GM21447 (cell line): ENCODE results near the gene EEF1AKMT3.
"Not testable (repeated sequence)": the region's sequence is repeated elsewhere in the genome, so short reads cannot be mapped to it uniquely, and the experiment has no call there.

ENCODE experiments used
- ATAC-seq: cut with Tn5 transposase; IDR thresholded peaks from one replicate; pipeline ENCODE4 v1.9.1; 2021; ENCODE audit not compliant: unreplicated experiment

EEF1AKMT3 gene

DNA sequence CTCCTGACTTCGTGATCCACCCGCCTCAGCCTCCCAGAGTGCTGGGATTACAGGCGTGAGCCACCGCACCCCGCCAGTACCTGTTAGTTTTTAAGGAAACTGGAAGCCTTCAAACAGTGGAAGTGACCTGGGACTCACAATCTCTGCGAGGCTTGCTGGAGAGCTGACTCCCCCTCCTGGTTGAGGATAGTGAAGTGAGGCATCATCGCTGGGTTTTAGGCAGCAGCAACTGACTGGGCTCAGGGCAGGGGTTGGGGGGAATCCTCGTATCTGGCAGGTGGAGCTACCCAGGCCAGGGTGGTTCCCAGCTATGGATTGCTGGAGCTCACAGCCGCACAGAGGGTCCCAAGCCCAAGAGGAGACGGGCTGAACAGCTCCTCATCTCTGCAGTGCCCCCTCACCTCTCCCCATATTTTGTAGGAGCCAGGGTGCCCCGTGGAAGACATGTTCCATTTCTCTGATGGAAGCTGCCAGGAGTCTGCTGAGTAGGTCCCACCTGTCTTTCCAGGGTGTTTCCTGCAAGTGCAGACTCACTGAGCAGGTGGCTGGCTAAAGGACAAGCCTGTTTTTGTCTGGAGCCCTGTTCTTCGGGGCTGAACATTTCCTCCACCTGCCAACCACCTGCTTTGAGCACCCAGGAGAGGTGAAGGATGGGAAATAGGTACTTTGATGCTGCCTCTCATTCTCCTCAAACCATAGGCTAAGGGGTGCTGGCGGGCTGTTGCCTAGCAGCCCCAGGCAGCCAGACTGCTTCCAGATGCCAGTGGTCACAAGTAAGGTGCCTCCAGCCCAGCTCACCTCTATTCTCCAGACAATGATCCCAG, 43.0 kb downstream of the EEF1AKMT3 start:
- ATAC-seq: no peak

GRCh38 chr12:57816001-57816854, 43.8 kb downstream of the EEF1AKMT3 start:
- ATAC-seq: no peak

DNA sequence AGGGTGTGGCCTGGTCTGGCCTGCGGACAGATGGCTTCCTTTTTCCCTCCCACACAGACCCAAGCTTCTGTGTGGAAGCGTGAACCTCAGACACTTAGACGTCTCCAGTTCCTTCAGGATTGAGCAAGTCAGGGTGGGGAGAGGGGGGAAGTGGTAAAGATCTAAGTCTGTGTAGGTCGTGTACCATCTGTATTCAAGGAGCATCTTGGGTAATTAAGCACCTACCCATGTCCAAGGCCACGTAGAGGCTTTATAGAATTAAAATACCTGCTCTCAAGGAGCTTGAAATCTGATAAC, 44.4 kb downstream of the EEF1AKMT3 start:
- no peak for ATAC-seq

- no peak for ATAC-seq
Measured at GRCh38 chr12:57817261-57817989, 45.0 kb downstream of the EEF1AKMT3 start.

GRCh38 chr12:57817990-57818331, 45.5 kb downstream of the EEF1AKMT3 start:
- ATAC-seq: not testable (repeated sequence)

DNA sequence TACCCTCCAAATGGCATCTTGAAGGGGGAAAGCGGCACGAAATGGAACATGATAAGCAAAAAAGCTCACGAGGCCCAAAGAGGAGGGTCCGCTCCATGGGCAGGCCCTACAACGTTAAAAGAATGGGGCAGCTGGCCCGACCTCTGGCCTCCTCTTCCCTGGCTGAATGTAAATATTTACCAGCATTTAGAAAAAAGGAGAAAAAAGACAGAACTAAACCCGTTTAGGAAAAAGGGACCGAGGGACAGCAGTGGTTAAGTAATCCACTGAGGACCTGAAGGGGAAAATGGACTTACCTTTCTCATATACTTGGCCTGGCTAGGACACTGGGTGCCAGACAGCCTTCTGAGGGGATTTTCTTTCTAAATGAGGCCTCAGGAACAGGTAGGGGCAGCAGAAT, 47.7 kb downstream of the EEF1AKMT3 start:
- ATAC-seq: not testable (repeated sequence)

DNA sequence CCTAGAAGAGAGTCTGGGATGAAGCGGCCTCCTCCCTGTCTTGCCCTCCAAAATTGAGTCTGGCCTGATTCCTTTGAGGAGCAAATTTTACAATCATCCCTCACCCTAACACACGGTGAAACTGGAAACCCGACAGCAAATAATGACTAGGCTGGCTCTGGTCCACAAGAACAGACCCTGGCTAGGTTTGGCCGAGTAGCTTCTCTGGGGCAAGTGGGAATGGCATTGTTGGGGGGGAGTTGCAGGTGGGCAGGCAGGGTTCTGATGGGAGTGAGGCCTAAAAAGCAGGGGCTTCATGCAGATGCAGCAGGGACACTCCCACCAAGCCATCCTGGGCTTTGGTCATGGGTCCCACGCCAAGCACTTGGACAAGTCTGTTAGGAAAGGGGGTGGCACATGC, 48.6 kb downstream of the EEF1AKMT3 start:
- ATAC-seq: not testable (repeated sequence)

- ATAC-seq: no peak
Measured at GRCh38 chr12:57821474-57822214, 49.2 kb downstream of the EEF1AKMT3 start.

GRCh38 chr12:57822392-57823130, 50.1 kb downstream of the EEF1AKMT3 start:
- ATAC-seq: no peak

DNA sequence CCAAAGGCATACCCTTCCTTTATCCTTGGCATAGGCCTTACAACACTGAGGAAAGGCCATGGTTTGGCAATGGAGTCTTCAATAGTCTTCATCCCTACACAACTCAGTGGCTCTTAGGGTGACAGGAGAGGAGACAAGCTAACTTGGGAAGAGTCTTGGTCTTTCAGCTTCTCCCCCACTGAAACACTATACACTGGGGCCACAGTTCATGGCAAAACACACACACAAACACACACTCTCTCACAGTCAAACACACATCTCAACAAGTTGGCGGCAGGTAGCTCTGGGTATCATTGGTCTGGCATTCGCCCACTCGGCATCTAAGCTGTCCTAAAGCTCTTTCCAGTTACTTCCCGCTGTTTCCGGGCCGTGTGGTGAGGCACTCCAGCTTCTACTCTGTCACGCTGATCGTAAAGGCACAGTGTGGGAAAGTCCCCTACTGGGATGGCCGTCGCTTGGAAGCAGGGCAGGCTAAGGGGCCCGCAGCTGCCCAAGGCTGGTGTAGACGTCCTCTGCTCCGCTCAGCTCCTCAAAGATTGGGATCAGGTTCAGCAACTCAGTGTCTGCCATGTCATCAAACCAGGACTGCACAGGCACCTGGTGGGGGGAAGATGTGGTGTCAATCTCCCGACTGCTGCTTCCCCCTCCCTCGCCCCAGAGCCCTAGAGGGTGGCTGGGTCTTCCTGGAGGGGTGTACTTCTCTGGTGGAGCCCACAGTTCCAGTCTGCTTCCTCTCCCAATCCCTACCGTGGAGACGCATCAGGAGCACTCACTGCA, 50.9 kb downstream of the EEF1AKMT3 start:
- ATAC-seq: no peak

DNA sequence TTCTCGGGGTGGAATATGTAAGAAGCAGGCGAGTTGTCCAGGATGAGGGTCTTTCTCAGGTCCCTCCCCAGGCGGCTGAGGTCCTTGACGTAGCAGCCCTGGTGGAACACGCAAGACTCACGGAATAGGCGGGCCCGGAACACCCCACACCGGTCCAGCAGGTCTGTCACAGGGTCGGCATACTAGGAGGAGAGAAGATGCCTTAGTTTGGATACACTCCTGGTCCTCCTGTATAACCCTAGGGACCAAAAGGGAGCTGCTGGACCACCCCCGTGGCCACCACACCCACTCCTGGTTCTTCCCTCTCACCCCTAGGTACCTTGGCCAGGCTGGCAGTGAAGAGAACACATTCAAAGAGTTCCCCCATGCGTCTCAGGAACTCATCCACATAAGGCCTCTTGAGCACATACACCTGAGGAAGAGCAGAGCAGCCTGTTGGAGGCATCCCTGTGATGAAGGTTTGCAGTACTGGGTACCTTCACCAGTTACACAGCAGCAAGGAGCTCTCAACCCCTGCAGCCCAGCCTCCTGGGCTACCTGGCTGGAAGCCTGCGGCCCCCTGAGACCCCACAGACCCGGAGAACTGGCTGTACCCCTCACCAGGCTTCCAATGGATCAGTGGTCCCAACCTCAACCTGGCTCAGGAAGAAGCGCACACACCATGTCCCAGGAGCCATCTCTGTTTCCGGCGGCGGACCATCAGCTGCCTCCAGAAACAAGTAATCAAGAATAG, 51.7 kb downstream of the EEF1AKMT3 start:
- ATAC-seq: no peak

GRCh38 chr12:57825451-57825850, 53.0 kb downstream of the EEF1AKMT3 start:
- no peak for ATAC-seq

GRCh38 chr12:57826400-57826799, 54.0 kb downstream of the EEF1AKMT3 start:
- ATAC-seq: no peak

DNA sequence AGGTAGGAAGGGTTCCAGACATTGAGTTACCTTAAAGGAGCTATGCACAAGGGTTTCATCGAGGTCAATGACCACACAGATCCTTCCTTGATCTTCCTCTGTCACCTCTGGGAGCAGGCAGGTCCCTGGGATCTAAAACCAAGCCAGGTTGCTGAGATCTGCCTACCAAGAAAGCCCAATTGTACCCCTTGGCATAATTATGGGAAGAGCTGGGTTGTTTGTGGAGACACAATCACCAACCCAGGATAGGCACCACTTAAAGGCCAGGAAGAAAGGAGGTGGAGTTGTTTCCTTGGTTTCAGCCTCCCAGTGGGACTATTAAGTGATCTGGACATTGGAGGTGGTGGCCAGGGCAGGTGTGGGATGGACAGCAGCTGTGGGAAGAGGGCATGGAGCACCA, 54.6 kb downstream of the EEF1AKMT3 start:
- no peak for ATAC-seq

DNA sequence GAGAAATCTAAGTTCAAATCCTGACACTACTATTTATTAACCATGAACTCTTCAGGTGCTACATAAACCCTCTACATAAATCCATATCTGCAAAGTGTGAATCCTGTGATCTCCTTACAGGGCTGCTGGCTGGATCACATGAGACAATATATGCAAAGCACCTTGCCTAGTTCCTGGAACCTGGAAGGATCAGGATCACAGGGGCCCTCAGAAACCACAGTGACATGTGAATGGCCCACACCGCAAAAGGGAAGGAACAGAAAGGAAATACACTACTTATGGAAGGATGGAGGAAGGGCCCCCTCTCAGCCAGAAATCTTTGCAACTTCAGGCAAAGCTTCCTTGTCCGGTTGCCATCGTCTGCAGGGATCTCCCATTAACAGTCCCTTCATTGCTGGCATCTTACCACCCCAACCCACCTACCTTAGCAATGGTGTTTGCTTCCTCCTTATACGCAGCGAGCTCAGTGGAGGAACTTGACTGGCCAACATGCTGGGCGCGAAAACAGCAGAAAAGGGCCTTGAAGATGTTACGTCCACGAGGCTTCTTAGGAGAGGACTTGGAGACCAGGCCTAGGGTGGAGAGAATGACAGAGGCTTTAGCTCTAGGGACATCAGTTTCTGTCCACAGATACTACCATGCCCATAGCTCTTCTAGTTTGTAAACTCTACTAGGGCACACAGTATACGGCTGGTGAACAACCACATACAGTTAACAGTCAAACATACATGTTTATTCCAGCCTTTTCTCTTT, 56.8 kb downstream of the EEF1AKMT3 start:
- no peak for ATAC-seq

DNA sequence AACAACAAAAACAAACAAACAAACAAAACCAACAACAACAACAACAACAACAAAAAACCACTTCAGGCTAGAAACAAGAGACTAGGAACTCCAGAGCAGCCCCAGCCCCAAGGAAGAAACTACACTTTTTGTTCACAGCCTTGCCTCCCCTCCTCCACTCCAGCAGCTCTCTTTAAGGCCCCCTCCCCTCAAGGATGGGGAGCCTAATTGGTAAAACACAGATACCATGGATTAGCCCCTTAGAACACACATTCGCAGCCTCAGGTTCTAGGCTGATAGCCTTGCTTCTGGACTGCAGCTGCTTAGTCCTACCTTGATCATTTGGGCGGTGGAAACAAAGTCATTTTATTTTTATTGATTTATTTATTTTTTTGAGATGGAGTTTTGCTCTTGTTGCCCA, 58.0 kb downstream of the EEF1AKMT3 start:
- no peak for ATAC-seq
